ENCODE measurements around the gene RBM4. TPM values are rescaled to one million over a fixed set of nuclear protein-coding genes. Genes with fewer than 3 reads are reported as not detected.

RBM4 gene
- total and polyA plus RNA-seq, 2 of the 13 experiments (the other 11 are each of a cell fraction or from before 2014, with no cell fraction given) = 126 to 136 TPM

DNA sequence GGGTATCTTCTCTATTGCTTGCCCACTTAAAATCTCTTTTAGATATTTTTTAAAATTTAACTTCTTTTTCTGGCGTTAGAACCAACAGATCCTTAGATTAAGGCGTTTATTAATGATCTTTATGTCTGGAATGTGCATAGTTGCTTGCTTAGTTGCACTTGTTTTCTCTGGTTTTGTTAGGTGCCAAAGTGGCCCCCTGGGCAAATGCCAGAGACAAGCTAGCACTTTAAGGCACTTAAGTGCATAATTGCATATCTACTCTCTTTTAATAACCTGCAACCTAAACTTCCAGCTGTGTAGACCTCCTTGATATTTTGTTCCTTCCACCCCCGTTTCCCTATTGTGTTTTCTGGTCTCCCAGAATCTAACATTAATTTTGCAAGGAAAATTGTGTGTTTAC is 3.3 kb downstream of the RBM4 start (continued):
- TF ChIP-seq, protein P1, sequence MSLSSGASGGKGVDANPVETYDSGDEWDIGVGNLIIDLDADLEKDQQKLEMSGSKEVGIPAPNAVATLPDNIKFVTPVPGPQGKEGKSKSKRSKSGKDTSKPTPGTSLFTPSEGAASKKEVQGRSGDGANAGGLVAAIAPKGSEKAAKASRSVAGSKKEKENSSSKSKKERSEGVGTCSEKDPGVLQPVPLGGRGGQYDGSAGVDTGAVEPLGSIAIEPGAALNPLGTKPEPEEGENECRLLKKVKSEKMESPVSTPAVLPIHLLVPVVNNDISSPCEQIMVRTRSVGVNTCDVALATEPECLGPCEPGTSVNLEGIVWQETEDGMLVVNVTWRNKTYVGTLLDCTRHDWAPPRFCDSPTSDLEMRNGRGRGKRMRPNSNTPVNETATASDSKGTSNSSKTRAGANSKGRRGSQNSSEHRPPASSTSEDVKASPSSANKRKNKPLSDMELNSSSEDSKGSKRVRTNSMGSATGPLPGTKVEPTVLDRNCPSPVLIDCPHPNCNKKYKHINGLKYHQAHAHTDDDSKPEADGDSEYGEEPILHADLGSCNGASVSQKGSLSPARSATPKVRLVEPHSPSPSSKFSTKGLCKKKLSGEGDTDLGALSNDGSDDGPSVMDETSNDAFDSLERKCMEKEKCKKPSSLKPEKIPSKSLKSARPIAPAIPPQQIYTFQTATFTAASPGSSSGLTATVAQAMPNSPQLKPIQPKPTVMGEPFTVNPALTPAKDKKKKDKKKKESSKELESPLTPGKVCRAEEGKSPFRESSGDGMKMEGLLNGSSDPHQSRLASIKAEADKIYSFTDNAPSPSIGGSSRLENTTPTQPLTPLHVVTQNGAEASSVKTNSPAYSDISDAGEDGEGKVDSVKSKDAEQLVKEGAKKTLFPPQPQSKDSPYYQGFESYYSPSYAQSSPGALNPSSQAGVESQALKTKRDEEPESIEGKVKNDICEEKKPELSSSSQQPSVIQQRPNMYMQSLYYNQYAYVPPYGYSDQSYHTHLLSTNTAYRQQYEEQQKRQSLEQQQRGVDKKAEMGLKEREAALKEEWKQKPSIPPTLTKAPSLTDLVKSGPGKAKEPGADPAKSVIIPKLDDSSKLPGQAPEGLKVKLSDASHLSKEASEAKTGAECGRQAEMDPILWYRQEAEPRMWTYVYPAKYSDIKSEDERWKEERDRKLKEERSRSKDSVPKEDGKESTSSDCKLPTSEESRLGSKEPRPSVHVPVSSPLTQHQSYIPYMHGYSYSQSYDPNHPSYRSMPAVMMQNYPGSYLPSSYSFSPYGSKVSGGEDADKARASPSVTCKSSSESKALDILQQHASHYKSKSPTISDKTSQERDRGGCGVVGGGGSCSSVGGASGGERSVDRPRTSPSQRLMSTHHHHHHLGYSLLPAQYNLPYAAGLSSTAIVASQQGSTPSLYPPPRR (CRISPR knock-in tag; IDR thresholded peaks at IDR 0.05; ENCODE audit: borderline replicate concordance) = no peak
- TF ChIP-seq POLR2A (IDR thresholded peaks at IDR 0.05; ENCODE audit: insufficient read depth in 1 of 2, low read depth in 2 of 2, low read length in 2 of 2) = no peak

DNA sequence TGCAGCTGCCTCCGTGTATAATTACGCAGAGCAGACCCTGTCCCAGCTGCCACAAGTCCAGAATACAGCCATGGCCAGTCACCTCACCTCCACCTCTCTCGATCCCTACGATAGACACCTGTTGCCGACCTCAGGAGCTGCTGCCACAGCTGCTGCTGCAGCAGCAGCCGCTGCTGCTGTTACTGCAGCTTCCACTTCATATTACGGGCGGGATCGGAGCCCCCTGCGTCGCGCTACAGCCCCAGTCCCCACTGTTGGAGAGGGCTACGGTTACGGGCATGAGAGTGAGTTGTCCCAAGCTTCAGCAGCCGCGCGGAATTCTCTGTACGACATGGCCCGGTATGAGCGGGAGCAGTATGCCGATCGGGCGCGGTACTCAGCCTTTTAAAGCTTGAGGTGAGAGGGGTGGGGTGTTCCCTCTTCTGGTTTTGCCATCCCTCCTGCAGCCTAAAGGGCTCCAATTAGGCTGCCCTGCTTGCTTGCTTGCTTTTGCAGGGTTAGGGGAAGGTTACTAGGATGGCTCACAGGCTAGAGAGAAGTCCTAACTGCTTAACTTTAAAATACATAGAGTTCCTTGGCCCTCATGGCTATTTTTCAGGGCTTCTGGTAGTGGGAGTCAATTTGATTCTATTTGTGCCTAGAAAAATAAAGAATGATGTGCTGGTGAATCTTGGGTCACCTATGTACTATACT is 5.4 kb downstream of the RBM4 start:
- peaks cover 64% of the 10 kb centered on the region for H3K4me1 ChIP-seq (ENCODE audit: insufficient read depth, low read length)
- no peak for ATAC-seq
- POLR2A ChIA-PET = interaction anchor here (0.7 kb wide), 1 partner anchor 27 kb away, joined by 3 read pairs; the partner anchor contains the start of gene RBM14
- no peak overlapping the region for H3K9ac ChIP-seq (ENCODE audit: insufficient read depth, low read depth, low read length)
- TF ChIP-seq POLR2AphosphoS2 (IDR thresholded peaks at IDR 0.05; ENCODE audit: low read depth, low read length) (0 out of 2 replicates have a peak, but pooled peaks have one; percentile 32), HNRNPLL (IDR thresholded peaks at IDR 0.05; ENCODE audit: low read depth, low read length, poor library complexity, severe bottlenecking) (peak; percentile 23), AGO2 (optimal IDR thresholded peaks at IDR 0.05; ENCODE audit: low read depth, low read length) (peak; percentile 93), ZNF839 (CRISPR knock-in tag; IDR thresholded peaks at IDR 0.05; ENCODE audit: borderline replicate concordance) (no peak), ZBTB38 (CRISPR knock-in tag; IDR thresholded peaks at IDR 0.05) (peak; percentile 93), ZNF891 (CRISPR knock-in tag; IDR thresholded peaks at IDR 0.05) (no peak), TCF7L2 (IDR thresholded peaks at IDR 0.05; ENCODE audit: low read depth, low read length) (no peak), PRPF4 (IDR thresholded peaks at IDR 0.05; ENCODE audit: low read depth, low read length, poor library complexity, severe bottlenecking) (peak; percentile 18), RBM22 (optimal IDR thresholded peaks at IDR 0.05; ENCODE audit: low read length) (peak; percentile 60), RBFOX2 (IDR thresholded peaks at IDR 0.05; ENCODE audit: low read depth, low read length) (peak; percentile 54), POLR2A (IDR thresholded peaks at IDR 0.05; ENCODE audit: insufficient read depth in 1 of 2, low read depth in 2 of 2, low read length in 2 of 2) (peak in 1 of 2 experiments; percentile 33; a peak in 2 of 4 replicates)
- intact Hi-C loops (cut with micrococcal nuclease; ENCODE audit: unreplicated experiment) = no loop called here
- no peak for DNase-seq (ENCODE audit: low spot score)
- H3K27ac ChIP-seq (ENCODE audit: extremely low read length, insufficient read depth, low read length) = no peak overlapping the region
- in situ Hi-C loops (cut with HindIII; ENCODE audit: extremely low pct_ligation_motif_present, low pct_unique_long_range_greater_than_20kb) = no loop called here
- peak overlapping the region; percentile 13; the same call in 1 of the 2 replicates for H3K4me2 ChIP-seq (ENCODE audit: low read depth, low read length)
- H3K36me3 ChIP-seq (replicated peaks in 1 of 2; ENCODE audit: control insufficient read depth in 1 of 2, insufficient read depth in 2 of 2, low read length in 2 of 2) = peaks cover 20 to 66% of the 10 kb centered on the region in 2 experiments
- H3K79me2 ChIP-seq (ENCODE audit: insufficient read depth, low read length) = peaks cover 80% of the 10 kb centered on the region
- H4K20me1 ChIP-seq (ENCODE audit: insufficient read depth, low read length) = peaks cover 78% of the 10 kb centered on the region
- H3K27me3 ChIP-seq (ENCODE audit: control insufficient read depth in 1 of 2, insufficient read depth in 2 of 2, low read length in 2 of 2) = no peaks in the 10 kb centered on the region; a peak in 1 of 5 replicates
- no peak overlapping the region for H3K4me3 ChIP-seq (replicated peaks in 1 of 3; ENCODE audit: insufficient read depth in 1 of 3, low read depth in 2 of 3, low read length in 3 of 3)
- H3K9me3 ChIP-seq (ENCODE audit: low read length) = no peaks in the 10 kb centered on the region
- no peak overlapping the region for H2AFZ ChIP-seq (ENCODE audit: low read length)
- no TSS peak for BruUV-seq (replicated peaks)
- FAIRE-seq = no peak
- CTCF ChIA-PET (ENCODE audit: low intra/inter-chr PET ratio, low total read pairs) = no interaction called here
- 97% methylated on average over 24 of the region's 24 CpGs for WGBS (ENCODE audit: low lambda C conversion rate)

Measured in HepG2 (cell line).